SK-N-SH (cell line): ENCODE measurements around the gene LRRC72. TPM values are rescaled to one million over a fixed set of nuclear protein-coding genes. Genes with fewer than 3 reads are reported as not detected.
"Not testable (repeated sequence)": the region's sequence is repeated elsewhere in the genome, so short reads cannot be mapped to it uniquely, and the experiment has no call there.

Experiments
- CTCF ChIA-PET: fragments of 300-600, 350-600 bp; formaldehyde crosslinking; extraction: SDS; loops from one replicate; lab custom pipeline; 2021; lab: Yijun Ruan, JAX
- POLR2A ChIA-PET: fragments of 350-600 bp; sonication (Branson Sonifier 250); formaldehyde crosslinking; extraction: SDS; loops from one replicate; lab custom pipeline; 2020; ENCODE audit warnings: antibody characterized with exemption, inconsistent platforms; lab: Yijun Ruan, JAX
- DNase-seq: peaks from one replicate; pipeline ENCODE4 v3.0.0; 2012
- H2AFZ ChIP-seq: fragments of 200-600 bp; sonication (generic); 2 replicates; pipeline ENCODE4 v1.8.1; 2016; ENCODE audit warnings: antibody characterized with exemption, mild to moderate bottlenecking, low read depth
- H3F3A ChIP-seq: fragments of 200-600 bp; sonication (generic); replicated peaks from 2 replicates; pipeline ENCODE3; 2016; ENCODE audit warnings: antibody characterized with exemption, mild to moderate bottlenecking; ENCODE audit not compliant: insufficient read depth
- H3K27ac ChIP-seq, 2 experiments: fragments of 200-500 bp in 1 of 2; fragments of 200-600 bp in 1 of 2; sonication (Bioruptor generic) in 1 of 2; sonication (generic), shearing (Covaris generic) in 1 of 2; 2 replicates each; pipeline versions ENCODE4 v1.5.1 to v1.6.1; 2014 to 2016; ENCODE audit warnings: low read depth in 2 of 2, inconsistent platforms in 1 of 2, low read length in 1 of 2, mild to moderate bottlenecking in 1 of 2, mixed read lengths in 1 of 2
- H3K27me3 ChIP-seq: fragments of 200-600 bp; sonication (generic), shearing (Covaris generic); 2 replicates; pipeline ENCODE4 v1.6.1; 2016; ENCODE audit warnings: mixed run types; ENCODE audit not compliant: insufficient read depth
- H3K36me3 ChIP-seq, 2 experiments: fragments of 200-500 bp in 1 of 2; fragments of 200-600 bp in 1 of 2; sonication (Bioruptor generic) in 1 of 2; sonication (generic) in 1 of 2; replicated peaks in 1 of 2; 2 replicates each; pipeline versions ENCODE3 to v1.5.1; 2014 to 2016; ENCODE audit warnings: low read length in 1 of 2, mild to moderate bottlenecking in 1 of 2; ENCODE audit not compliant: insufficient read depth in 2 of 2, control insufficient read depth in 1 of 2
- H3K4me1 ChIP-seq, 2 experiments: fragments of 200-500 bp in 1 of 2; fragments of 200-600 bp in 1 of 2; sonication (Bioruptor generic) in 1 of 2; sonication (generic), shearing (Covaris generic) in 1 of 2; 2 replicates each; pipeline versions ENCODE4 v1.5.1 to v1.6.1; 2014 to 2016; ENCODE audit warnings: low read depth in 1 of 2, low read length in 1 of 2, mixed run types in 1 of 2; ENCODE audit not compliant: insufficient read depth in 2 of 2, control insufficient read depth in 1 of 2
- H3K4me2 ChIP-seq: fragments of 200-600 bp; sonication (generic), shearing (Covaris generic); 2 replicates; pipeline ENCODE4 v1.6.1; 2017; ENCODE audit warnings: mixed run types
- H3K4me3 ChIP-seq, 2 experiments: fragments of 200-500 bp in 1 of 2; fragments of 200-600 bp in 1 of 2; sonication (Bioruptor generic) in 1 of 2; sonication (generic), shearing (Covaris generic) in 1 of 2; 2 replicates each; pipeline versions ENCODE4 v1.5.1 to v1.8.1; 2014 to 2016; ENCODE audit warnings: low read depth in 2 of 2, inconsistent platforms in 1 of 2, low read length in 1 of 2, mild to moderate bottlenecking in 1 of 2, mixed read lengths in 1 of 2, moderate library complexity in 1 of 2
- H3K79me2 ChIP-seq: fragments of 200-600 bp; sonication (generic); 2 replicates; pipeline ENCODE4 v1.8.1; 2017; ENCODE audit warnings: mild to moderate bottlenecking; ENCODE audit not compliant: insufficient read depth
- H3K9ac ChIP-seq: fragments of 200-600 bp; sonication (generic); 2 replicates; pipeline ENCODE4 v1.6.1; 2017; ENCODE audit warnings: mixed run types
- H3K9me2 ChIP-seq: fragments of 200-600 bp; sonication (generic); 2 replicates; pipeline ENCODE4 v1.6.1; 2017; ENCODE audit warnings: mixed run types
- H3K9me3 ChIP-seq: fragments of 200-600 bp; sonication (generic); 2 replicates; pipeline ENCODE4 v1.6.1; 2017; ENCODE audit warnings: mixed run types, mild to moderate bottlenecking, moderate library complexity
- H4K20me1 ChIP-seq: fragments of 200-600 bp; sonication (generic); 2 replicates; pipeline ENCODE4 v1.6.1; 2017; ENCODE audit warnings: mild to moderate bottlenecking, mixed run types; ENCODE audit not compliant: insufficient read depth
- ELF1 ChIP-seq: IDR thresholded peaks from 2 replicates; pipeline ENCODE4 v1.4.0; 2012
- FOXM1 ChIP-seq: IDR thresholded peaks from 2 replicates; pipeline ENCODE4 v1.4.0; 2012; ENCODE audit warnings: low read depth, mild to moderate bottlenecking
- MEF2A ChIP-seq: IDR thresholded peaks from 2 replicates; pipeline ENCODE4 v1.4.0; 2012; ENCODE audit warnings: low read depth, borderline replicate concordance
- MXI1 ChIP-seq: IDR thresholded peaks from 2 replicates; pipeline ENCODE4 v1.6.1; 2012; ENCODE audit warnings: mild to moderate bottlenecking, low read depth, low read length, improper control_type of control experiment
- NFIC ChIP-seq: IDR thresholded peaks from 2 replicates; pipeline ENCODE4 v1.4.0; 2012; ENCODE audit warnings: borderline replicate concordance
- NRF1 ChIP-seq: IDR thresholded peaks from 2 replicates; pipeline ENCODE4 v1.6.1; 2012; ENCODE audit warnings: low read depth, mild to moderate bottlenecking, low read length
- POLR2AphosphoS5 ChIP-seq: IDR thresholded peaks from 2 replicates; pipeline ENCODE4 v1.6.1; 2012; ENCODE audit warnings: low read depth, low read length
- RFX5 ChIP-seq: IDR thresholded peaks from 2 replicates; pipeline ENCODE4 v1.6.1; 2012; ENCODE audit warnings: mild to moderate bottlenecking, improper control_type of control experiment, low read length
- RXRA ChIP-seq: IDR thresholded peaks from 2 replicates; pipeline ENCODE4 v1.4.0; 2012; ENCODE audit warnings: low read depth, mild to moderate bottlenecking, borderline replicate concordance
- SIN3A ChIP-seq: IDR thresholded peaks from 2 replicates; pipeline ENCODE4 v1.6.1; 2012; ENCODE audit warnings: low read depth, mild to moderate bottlenecking, low read length, moderate library complexity, borderline replicate concordance
- TCF12 ChIP-seq: IDR thresholded peaks from 2 replicates; pipeline ENCODE4 v1.4.0; 2012
- TEAD4 ChIP-seq: IDR thresholded peaks from 2 replicates; pipeline ENCODE4 v1.4.0; 2012; ENCODE audit warnings: mild to moderate bottlenecking, borderline replicate concordance; ENCODE audit not compliant: insufficient read depth
- WGBS: methylation state at CpG from one replicate; pipeline ENCODE4 v1.1.6; 2017; ENCODE audit warnings: low lambda C conversion rate; 5-methylcytosine and 5-hydroxymethylcytosine counted together
- polyA plus RNA-seq, 3 experiments: library from polyadenylated mRNA; depleted of rRNA; stranded (reverse); fragments of >200 nt; gene quantifications; 2 replicates each; pipeline ENCODE4 v1.2.3, GENCODE V29; 2012
- TF ChIP-seq, protein P1 (sequence below): fragments of 150-350 bp; IDR thresholded peaks from 2 replicates; pipeline ENCODE4 v1.6.1; 2017; ENCODE audit warnings: antibody characterized with exemption, low read length, low read depth, borderline replicate concordance

The LRRC72 gene
- polyA plus RNA-seq, 1 of the 3 experiments (the other 2 are of a cell fraction), result not detected

DNA sequence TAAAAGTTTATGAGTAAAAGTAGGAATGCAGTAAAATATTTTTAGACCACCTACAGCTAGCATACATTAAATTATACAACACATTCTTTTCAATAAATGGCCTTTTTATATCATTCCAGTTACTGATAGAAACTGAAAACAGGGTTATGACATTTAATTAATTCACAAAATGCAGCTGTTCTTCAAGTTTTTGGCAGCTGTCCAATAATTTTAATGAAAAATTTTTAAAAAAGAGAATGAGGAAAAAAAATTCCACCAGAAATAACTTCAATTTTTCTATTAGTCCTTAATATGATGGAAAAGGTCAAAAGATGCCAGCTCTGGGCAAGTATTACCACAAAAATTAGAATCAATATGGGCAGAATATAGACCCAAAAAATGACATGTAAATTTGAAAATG, 11.9 kb upstream of the LRRC72 start:
- POLR2A ChIA-PET, result no interaction called here

DNA sequence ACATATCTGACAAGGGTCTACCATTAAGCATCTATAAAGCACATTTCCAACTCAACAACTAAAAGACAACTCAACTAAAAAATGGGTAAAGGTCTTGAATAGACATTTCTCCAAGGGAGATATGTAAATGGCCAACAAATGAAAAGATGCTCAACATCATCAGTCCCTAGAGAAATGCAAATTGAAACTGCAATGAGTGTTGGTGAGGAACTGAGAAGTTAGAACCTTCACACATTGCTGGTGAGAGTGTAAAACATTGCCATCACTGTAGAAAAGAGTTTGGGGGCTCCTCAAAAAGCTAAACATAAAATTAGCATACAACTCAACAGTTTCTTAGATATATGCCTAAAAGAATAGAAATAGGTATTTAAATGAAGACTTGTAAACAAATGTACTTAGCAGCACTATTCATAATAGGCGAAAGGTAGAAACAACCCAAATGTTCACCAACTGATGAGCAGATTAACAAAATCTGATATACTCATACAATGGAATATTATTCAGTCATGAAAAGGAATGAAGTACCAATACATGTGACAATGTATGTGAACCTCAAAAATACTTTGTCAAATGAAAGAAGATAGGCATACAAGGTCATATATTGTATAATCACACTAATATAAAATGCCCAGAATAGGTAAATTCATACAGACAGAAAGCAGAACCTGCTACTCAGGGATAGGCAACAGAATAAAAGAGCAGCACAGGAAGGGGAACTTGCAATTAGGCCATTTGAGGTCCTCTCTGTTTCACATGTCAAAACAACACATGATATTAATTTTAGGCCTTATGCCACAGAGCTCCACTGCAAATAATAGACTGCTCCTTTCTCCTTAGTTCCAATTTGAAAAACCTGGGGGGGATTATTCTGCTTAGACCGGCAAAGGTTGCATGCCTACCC, 10.6 kb upstream of the LRRC72 start:
- Histone ChIP-seq H3K9me2 (no peaks in the 10 kb centered on the region), H3K4me3 (no peak overlapping the region), H3K9me3 (no peaks in the 10 kb centered on the region), H3K79me2 (no peaks in the 10 kb centered on the region), H3K27me3 (no peaks in the 10 kb centered on the region; the same call in 1 of the 2 replicates), H3K4me1 (peaks cover 0 to 3% of the 10 kb centered on the region in 2 experiments; a peak in 2 of 4 replicates), H4K20me1 (no peaks in the 10 kb centered on the region), H3K9ac (no peak overlapping the region), H2AFZ (no peak overlapping the region), H3F3A (no peaks in the 10 kb centered on the region), H3K27ac (no peak overlapping the region), H3K4me2 (no peak overlapping the region), H3K36me3 (no peaks in the 10 kb centered on the region)
- CTCF ChIA-PET, result no interaction called here
- POLR2A ChIA-PET, result no interaction called here
- 16% methylated on average over 2 of the region's 2 CpGs for WGBS
- TF ChIP-seq RFX5, result no peak
- TF ChIP-seq NFIC, result no peak
- TF ChIP-seq FOXM1, result no peak
- TF ChIP-seq ELF1, result no peak
- no peak for TF ChIP-seq NRF1
- no peak for TF ChIP-seq MEF2A
- DNase-seq, result no peak

More for the DNA sequence above, 11.9 kb upstream of the LRRC72 start:
- CTCF ChIA-PET, result interaction anchor here (0.6 to 1.2 kb wide), 3 partner anchors 10 to 742 kb away, joined by 3 read pairs; no protein-coding TSS in a partner anchor
- Histone ChIP-seq H3K36me3 (no peaks in the 10 kb centered on the region), H2AFZ (no peak overlapping the region), H3K4me1 (peaks cover 0 to 3% of the 10 kb centered on the region in 2 experiments; a peak in 2 of 4 replicates), H3K4me2 (no peak overlapping the region), H3K27me3 (no peaks in the 10 kb centered on the region; the same call in 1 of the 2 replicates), H3K9me2 (no peaks in the 10 kb centered on the region), H3K9me3 (no peaks in the 10 kb centered on the region), H3K9ac (no peak overlapping the region), H3K4me3 (no peak overlapping the region), H3F3A (no peaks in the 10 kb centered on the region), H3K79me2 (no peaks in the 10 kb centered on the region), H3K27ac (no peak overlapping the region), H4K20me1 (no peaks in the 10 kb centered on the region)
- DNase-seq, result no peak
- TF ChIP-seq RFX5 (no peak), MXI1 (no peak), SIN3A (no peak), RXRA (no peak), TCF12 (no peak), POLR2AphosphoS5 (no peak), TEAD4 (no peak)
- TF ChIP-seq, protein P1, sequence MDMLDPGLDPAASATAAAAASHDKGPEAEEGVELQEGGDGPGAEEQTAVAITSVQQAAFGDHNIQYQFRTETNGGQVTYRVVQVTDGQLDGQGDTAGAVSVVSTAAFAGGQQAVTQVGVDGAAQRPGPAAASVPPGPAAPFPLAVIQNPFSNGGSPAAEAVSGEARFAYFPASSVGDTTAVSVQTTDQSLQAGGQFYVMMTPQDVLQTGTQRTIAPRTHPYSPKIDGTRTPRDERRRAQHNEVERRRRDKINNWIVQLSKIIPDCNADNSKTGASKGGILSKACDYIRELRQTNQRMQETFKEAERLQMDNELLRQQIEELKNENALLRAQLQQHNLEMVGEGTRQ, result no peak

DNA sequence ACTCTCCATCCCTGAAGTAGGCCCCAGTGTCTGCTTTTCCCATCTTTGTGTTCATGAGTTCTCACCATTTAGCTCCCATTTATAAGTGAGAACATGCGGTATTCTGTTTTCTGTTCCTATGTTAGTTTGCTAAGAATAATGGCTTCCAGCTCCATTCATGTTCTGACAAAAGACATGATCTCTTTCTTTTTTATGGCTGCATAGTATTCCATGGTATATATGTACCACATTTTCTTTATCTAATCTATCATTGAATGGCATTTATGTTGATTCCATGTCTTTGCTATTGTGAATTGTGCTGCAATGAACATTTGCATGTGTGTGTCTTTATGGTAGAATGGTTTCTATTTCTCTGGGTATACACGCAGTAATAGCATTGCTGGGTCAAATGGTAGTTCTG, 6.6 kb upstream of the LRRC72 start:
- H3K27ac ChIP-seq, H3K27me3 ChIP-seq, H3K9me3 ChIP-seq, H4K20me1 ChIP-seq, H3K9ac ChIP-seq, H3K79me2 ChIP-seq, H3K9me2 ChIP-seq, POLR2A ChIA-PET, H3K4me3 ChIP-seq, DNase-seq, H2AFZ ChIP-seq, H3K4me1 ChIP-seq, H3K36me3 ChIP-seq, H3F3A ChIP-seq, H3K4me2 ChIP-seq: not testable (repeated sequence)
- whole genome bisulfite sequencing, result 24% methylated on average over 2 of the region's 2 CpGs
- CTCF ChIA-PET, result interaction anchor here (2.0 kb wide), 1 partner anchor 12 kb away, joined by 6 read pairs; no protein-coding TSS in a partner anchor
